SK-N-SH treated with all-trans-retinoic acid at 6 μM for 48 hours (cell line): ENCODE results near the gene EDEM3.
A peak's percentile ranks its signal among the peaks of the same experiment; 100 is the strongest.

Source experiments
- ATAC-seq: fragments of 200-7000 bp; cut with Tn5 transposase; 3 replicates; pipeline ENCODE4 v1.9.1; 2020; ENCODE audit warnings: mild to moderate bottlenecking, moderate library complexity
- ARNTL ChIP-seq: fragments of 450-650 bp; formaldehyde crosslinking; IDR thresholded peaks from 2 replicates; pipeline ENCODE4 v1.5.0; 2020; ENCODE audit warnings: low read depth, mild to moderate bottlenecking, moderate library complexity, borderline replicate concordance
- BACH2 ChIP-seq: fragments of 250-450 bp; sonication (Bioruptor Pico); IDR thresholded peaks from 2 replicates; pipeline ENCODE4 v1.9.0; 2021; ENCODE audit warnings: mild to moderate bottlenecking, borderline replicate concordance
- CREB5 ChIP-seq: fragments of 250-450 bp; sonication (Bioruptor Pico); IDR thresholded peaks from 2 replicates; pipeline ENCODE4 v1.5.1; 2020; ENCODE audit warnings: low read depth, mild to moderate bottlenecking, moderate library complexity
- CSDC2 ChIP-seq: fragments of 250-450 bp; sonication (Bioruptor Pico); IDR thresholded peaks from 2 replicates; pipeline ENCODE4 v1.5.0; 2020; ENCODE audit warnings: mild to moderate bottlenecking, moderate library complexity
- CSRNP3 ChIP-seq: fragments of 250-450 bp; sonication (Bioruptor Pico); IDR thresholded peaks from 2 replicates; pipeline ENCODE4 v1.5.1; 2021; ENCODE audit warnings: mild to moderate bottlenecking, moderate library complexity
- ESRRG ChIP-seq: fragments of 250-450 bp; sonication (Bioruptor Pico); IDR thresholded peaks from 2 replicates; pipeline ENCODE4 v1.6.1; 2021; ENCODE audit warnings: mild to moderate bottlenecking
- ISL1 ChIP-seq: fragments of 250-450 bp; sonication (Bioruptor Pico); IDR thresholded peaks from 2 replicates; pipeline ENCODE4 v2.1.2; 2022; ENCODE audit warnings: mild to moderate bottlenecking, moderate library complexity
- OSR1 ChIP-seq: fragments of 250-450 bp; sonication (Bioruptor Pico); IDR thresholded peaks from 2 replicates; pipeline ENCODE4 v1.8.0; 2022; ENCODE audit warnings: moderate library complexity, mild to moderate bottlenecking, inconsistent platforms
- PATZ1 ChIP-seq: fragments of 250-450 bp; sonication (Bioruptor Pico); IDR thresholded peaks from 2 replicates; pipeline ENCODE4 v1.8.0; 2020; ENCODE audit warnings: mild to moderate bottlenecking, moderate library complexity, borderline replicate concordance
- POU6F1 ChIP-seq: fragments of 250-450 bp; sonication (Bioruptor Pico); IDR thresholded peaks from 2 replicates; pipeline ENCODE4 v1.8.0; 2021; ENCODE audit warnings: low read depth, mild to moderate bottlenecking, moderate library complexity, borderline replicate concordance
- PPARA ChIP-seq: fragments of 250-450 bp; sonication (Bioruptor Pico); IDR thresholded peaks from 2 replicates; pipeline ENCODE4 v1.5.0; 2020; ENCODE audit warnings: mild to moderate bottlenecking, borderline replicate concordance
- RARB ChIP-seq: fragments of 250-450 bp; sonication (Bioruptor Pico); IDR thresholded peaks from 2 replicates; pipeline ENCODE4 v1.8.0; 2021; ENCODE audit warnings: mild to moderate bottlenecking, moderate library complexity
- SNAI2 ChIP-seq: fragments of 250-450 bp; sonication (Bioruptor Pico); IDR thresholded peaks from 2 replicates; pipeline ENCODE4 v1.5.0; 2020; ENCODE audit warnings: mild to moderate bottlenecking, moderate library complexity
- TOX ChIP-seq: fragments of 250-450 bp; sonication (Bioruptor Pico); IDR thresholded peaks from 2 replicates; pipeline ENCODE4 v1.8.0; 2021; ENCODE audit warnings: mild to moderate bottlenecking, moderate library complexity, borderline replicate concordance
- ZC3H10 ChIP-seq: fragments of 250-450 bp; sonication (Bioruptor Pico); IDR thresholded peaks from 2 replicates; pipeline ENCODE4 v1.5.1; 2021; ENCODE audit warnings: mild to moderate bottlenecking, moderate library complexity
- ZFP3 ChIP-seq: fragments of 250-450 bp; sonication (Bioruptor Pico); IDR thresholded peaks from 2 replicates; pipeline ENCODE4 v1.5.0; 2020; ENCODE audit warnings: mild to moderate bottlenecking, moderate library complexity
- ZFP30 ChIP-seq: fragments of 450-650 bp; formaldehyde crosslinking; IDR thresholded peaks from 2 replicates; pipeline ENCODE4 v1.5.0; 2022; ENCODE audit warnings: mild to moderate bottlenecking, moderate library complexity
- ZNF565 ChIP-seq: fragments of 450-650 bp; formaldehyde crosslinking; conservative IDR thresholded peaks from 2 replicates; pipeline ENCODE4 v1.5.0; 2020; ENCODE audit warnings: low read depth, mild to moderate bottlenecking, moderate library complexity
- ZNF70 ChIP-seq: fragments of 450-650 bp; formaldehyde crosslinking; IDR thresholded peaks from 2 replicates; pipeline ENCODE4 v1.5.0; 2020; ENCODE audit warnings: mild to moderate bottlenecking, moderate library complexity
- ZNF8 ChIP-seq: fragments of 450-650 bp; formaldehyde crosslinking; IDR thresholded peaks from 2 replicates; pipeline ENCODE4 v1.5.0; 2020; ENCODE audit warnings: mild to moderate bottlenecking, moderate library complexity

EDEM3 gene

GRCh38 chr1:184755226-184756065 is 788 bp upstream of the EDEM3 start:
- TF ChIP-seq ISL1: no peak
- TF ChIP-seq RARB (CRISPR knock-in tag): 0 out of 2 replicates have a peak, but pooled peaks have one; percentile 27
- ATAC-seq: peak; percentile 43

- TF ChIP-seq RARB (CRISPR knock-in tag) (no peak), BACH2 (no peak), SNAI2 (no peak), ARNTL (CRISPR knock-in tag) (no peak), PPARA (CRISPR knock-in tag) (no peak), CSDC2 (CRISPR knock-in tag) (no peak), ZFP3 (CRISPR knock-in tag) (no peak), CREB5 (CRISPR knock-in tag) (no peak)
- ATAC-seq: peak; percentile 2
Observed at GRCh38 chr1:184753608-184754475, 816 bp downstream of the EDEM3 start.

- TF ChIP-seq ZC3H10 (CRISPR knock-in tag) (no peak), CSRNP3 (CRISPR knock-in tag) (no peak), OSR1 (CRISPR knock-in tag) (no peak)
- TF ChIP-seq, all 23 proteins: peak for 0
- no peak for ATAC-seq
Observed at GRCh38 chr1:184753117-184753516, 1.5 kb downstream of the EDEM3 start.

- TF ChIP-seq ZNF70 (CRISPR knock-in tag) (no peak), PPARA (CRISPR knock-in tag) (no peak), POU6F1 (CRISPR knock-in tag) (no peak), ZNF565 (CRISPR knock-in tag) (no peak), CSRNP3 (CRISPR knock-in tag) (no peak), CSDC2 (CRISPR knock-in tag) (no peak), ZFP3 (CRISPR knock-in tag) (no peak), ESRRG (no peak), TOX (no peak), PATZ1 (CRISPR knock-in tag) (no peak), SNAI2 (no peak), BACH2 (no peak), CREB5 (CRISPR knock-in tag) (no peak), ISL1 (no peak), ZFP30 (no peak), OSR1 (CRISPR knock-in tag) (no peak), ZNF8 (CRISPR knock-in tag) (no peak)
- no peak for ATAC-seq
Observed at GRCh38 chr1:184752656-184753055, 2.0 kb downstream of the EDEM3 start.
